A549 (cell line): ENCODE data around the gene NACC2.

Source experiments
- MYC ChIP-seq: IDR thresholded peaks from 2 replicates; pipeline ENCODE4 v1.6.1; 2012; ENCODE audit warnings: mild to moderate bottlenecking, inconsistent platforms, low read length, improper control_type of control experiment, borderline replicate concordance
- POLR2A ChIP-seq: IDR thresholded peaks from 2 replicates; pipeline ENCODE4 v1.6.1; 2012; ENCODE audit warnings: mild to moderate bottlenecking, low read length
- RARB ChIP-seq: fragments of 250-450 bp; sonication (Bioruptor Pico); IDR thresholded peaks from 2 replicates; pipeline ENCODE4 v1.8.0; 2021; ENCODE audit warnings: mild to moderate bottlenecking, moderate library complexity
- SREBF2 ChIP-seq: fragments of 450-650 bp; IDR thresholded peaks from 2 replicates; pipeline ENCODE4 v1.6.1; 2014; ENCODE audit warnings: mild to moderate bottlenecking, moderate library complexity
- TF ChIP-seq, protein P1 (sequence below): fragments of >200 bp; sonication (Bioruptor Twin); formaldehyde crosslinking; IDR thresholded peaks from 3 replicates; pipeline ENCODE4 v1.5.1; 2016

DNA sequence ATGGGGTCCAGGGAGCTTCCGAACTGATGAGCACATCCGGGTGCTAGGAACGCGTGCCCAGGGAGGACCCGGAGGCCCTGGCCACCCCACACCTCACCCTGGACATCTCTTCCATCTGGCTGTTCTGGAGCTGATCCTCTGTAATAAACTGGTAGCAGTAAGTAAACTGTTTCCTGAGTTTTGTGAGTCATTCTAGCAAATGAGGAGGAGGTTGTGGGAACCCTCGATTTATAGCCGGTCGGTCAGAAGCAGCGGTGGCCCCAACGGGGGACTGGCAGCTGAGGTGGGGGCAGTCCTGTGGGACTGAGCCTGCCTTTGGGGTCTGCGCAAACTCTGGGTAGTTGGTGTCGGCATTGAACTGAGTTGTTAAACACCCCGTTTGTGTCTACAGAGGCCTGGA is 118.6 kb downstream of the NACC2 start:
- TF ChIP-seq, protein P1, sequence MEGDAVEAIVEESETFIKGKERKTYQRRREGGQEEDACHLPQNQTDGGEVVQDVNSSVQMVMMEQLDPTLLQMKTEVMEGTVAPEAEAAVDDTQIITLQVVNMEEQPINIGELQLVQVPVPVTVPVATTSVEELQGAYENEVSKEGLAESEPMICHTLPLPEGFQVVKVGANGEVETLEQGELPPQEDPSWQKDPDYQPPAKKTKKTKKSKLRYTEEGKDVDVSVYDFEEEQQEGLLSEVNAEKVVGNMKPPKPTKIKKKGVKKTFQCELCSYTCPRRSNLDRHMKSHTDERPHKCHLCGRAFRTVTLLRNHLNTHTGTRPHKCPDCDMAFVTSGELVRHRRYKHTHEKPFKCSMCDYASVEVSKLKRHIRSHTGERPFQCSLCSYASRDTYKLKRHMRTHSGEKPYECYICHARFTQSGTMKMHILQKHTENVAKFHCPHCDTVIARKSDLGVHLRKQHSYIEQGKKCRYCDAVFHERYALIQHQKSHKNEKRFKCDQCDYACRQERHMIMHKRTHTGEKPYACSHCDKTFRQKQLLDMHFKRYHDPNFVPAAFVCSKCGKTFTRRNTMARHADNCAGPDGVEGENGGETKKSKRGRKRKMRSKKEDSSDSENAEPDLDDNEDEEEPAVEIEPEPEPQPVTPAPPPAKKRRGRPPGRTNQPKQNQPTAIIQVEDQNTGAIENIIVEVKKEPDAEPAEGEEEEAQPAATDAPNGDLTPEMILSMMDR: no peak
- TF ChIP-seq RARB (no peak), POLR2A (no peak), SREBF2 (no peak), MYC (no peak)
